ENCODE data around the gene TMEFF2.

- TF ChIP-seq CTCF (IDR thresholded peaks at IDR 0.05) (no peak), POLR2A (IDR thresholded peaks at IDR 0.05) (no peak)
Observed at GRCh38 chr2:192196421-192197194, 1.9 kb upstream of the TMEFF2 start.
